K562 (cell line): ENCODE results near the gene ZNF641. TPM values are rescaled to one million over a fixed set of nuclear protein-coding genes. Genes with fewer than 3 reads are reported as not detected.

Source experiments
- ATAC-seq: fragments of 200-7000 bp; cut with Tn5 transposase; 3 replicates; pipeline ENCODE4 v1.9.1; 2020; ENCODE audit warnings: moderate library complexity
- BruUV-seq: library from RNA; stranded (reverse); fragments of 400-500 nt; replicated peaks from 2 replicates; lab custom pipeline; 2021; lab: Mats Ljungman, UMichigan
- CTCF ChIA-PET: fragments of 300-600 bp; formaldehyde crosslinking; extraction: SDS; loops from one replicate; lab custom pipeline; 2021; ENCODE audit warnings: low intra/inter-chr PET ratio; lab: Yijun Ruan, JAX
- POLR2A ChIA-PET: fragments of 300-600, 350-650 bp; sonication (Branson Sonifier 250); formaldehyde crosslinking; extraction: SDS; loops from one replicate; lab custom pipeline; 2021; ENCODE audit warnings: antibody characterized with exemption, inconsistent platforms; lab: Yijun Ruan, JAX
- DNase-seq, 4 experiments: peaks; one replicate each; pipeline versions ENCODE4 v3.0.0 to v3.0.0-alpha.2; 2011 to 2018; ENCODE audit warnings: low spot score in 3 of 4, mixed read lengths in 3 of 4; ENCODE audit errors: extremely low read depth in 1 of 4
- FAIRE-seq: peaks from 2 replicates; lab custom pipeline; 2011; peaks lifted over from hg19 to GRCh38; lab: Jason Lieb, UNC
- H2AFZ ChIP-seq: 2 replicates; pipeline ENCODE4 v1.6.0; 2011; ENCODE audit warnings: low read depth, low read length, control low read depth, inconsistent platforms
- H3K27ac ChIP-seq: fragments of 200-600 bp; 3 replicates; pipeline ENCODE4 v1.8.0; 2011; ENCODE audit warnings: low read depth, mild to moderate bottlenecking, control low read depth, inconsistent platforms, low read length, moderate library complexity, mixed read lengths; ENCODE audit errors: extremely low read depth
- H3K27me3 ChIP-seq, 2 experiments: fragments of 300-600 bp in 1 of 2; 2 replicates in 1 of 2; 3 replicates in 1 of 2; pipeline versions ENCODE4 v1.6.0 to v1.8.0; 2011; ENCODE audit warnings: inconsistent platforms in 2 of 2, low read length in 2 of 2, mild to moderate bottlenecking in 1 of 2, mixed read lengths in 1 of 2, moderate library complexity in 1 of 2; ENCODE audit not compliant: control insufficient read depth in 2 of 2, insufficient read depth in 2 of 2
- H3K36me3 ChIP-seq: fragments of 300-600 bp; 3 replicates; pipeline ENCODE4 v1.8.0; 2011; ENCODE audit warnings: mild to moderate bottlenecking, low read length, inconsistent platforms; ENCODE audit not compliant: control insufficient read depth, insufficient read depth
- H3K4me1 ChIP-seq, 2 experiments: fragments of 200-600 bp in 1 of 2; replicated peaks in 1 of 2; 2 replicates in 1 of 2; 3 replicates in 1 of 2; pipeline versions ENCODE4 v1.5.1 to v1.8.0; 2011; ENCODE audit warnings: inconsistent platforms in 2 of 2, low read length in 2 of 2, mild to moderate bottlenecking in 1 of 2, mixed read lengths in 1 of 2, moderate library complexity in 1 of 2; ENCODE audit not compliant: control insufficient read depth in 2 of 2, insufficient read depth in 2 of 2
- H3K4me2 ChIP-seq: 2 replicates; pipeline ENCODE4 v1.6.1; 2011; ENCODE audit warnings: low read length, control low read depth, inconsistent platforms, mixed read lengths; ENCODE audit not compliant: insufficient read depth
- H3K4me3 ChIP-seq: fragments of 200-600 bp; sonication (generic), shearing (Covaris generic); 2 replicates; pipeline ENCODE4 v1.5.1; 2016; ENCODE audit warnings: control low read depth, inconsistent platforms
- H3K79me2 ChIP-seq: fragments of 200-600 bp; 3 replicates; pipeline ENCODE4 v1.8.0; 2011; ENCODE audit warnings: low read length, inconsistent platforms; ENCODE audit not compliant: control insufficient read depth, insufficient read depth
- H3K9ac ChIP-seq, 2 experiments: 2 replicates each; pipeline versions ENCODE4 v1.6.0 to v1.6.1; 2011; ENCODE audit warnings: low read depth in 2 of 2, low read length in 2 of 2, control low read depth in 1 of 2, inconsistent platforms in 1 of 2, mild to moderate bottlenecking in 1 of 2, mixed read lengths in 1 of 2; ENCODE audit not compliant: insufficient read depth in 1 of 2
- H3K9me1 ChIP-seq: one replicate; pipeline ENCODE4 v1.6.0; 2011; ENCODE audit warnings: inconsistent platforms, mild to moderate bottlenecking, low read length, moderate library complexity; ENCODE audit not compliant: control insufficient read depth, insufficient read depth
- H3K9me3 ChIP-seq: replicated peaks from 2 replicates; pipeline ENCODE4 v1.5.1; 2011; ENCODE audit warnings: low read depth, low read length, inconsistent platforms; ENCODE audit not compliant: control insufficient read depth, insufficient read depth
- H4K20me1 ChIP-seq: replicated peaks from 2 replicates; pipeline ENCODE4 v1.6.1; 2011; ENCODE audit warnings: low read length, inconsistent platforms, mixed read lengths; ENCODE audit not compliant: control insufficient read depth, insufficient read depth
- ARID2 ChIP-seq: fragments of 450-650 bp; IDR thresholded peaks from 2 replicates; pipeline ENCODE4 v1.6.1; 2017; ENCODE audit warnings: antibody characterized with exemption, mild to moderate bottlenecking
- BACH1 ChIP-seq: fragments of 200-800 bp; sonication (Bioruptor generic); IDR thresholded peaks from 2 replicates; pipeline ENCODE4 v1.6.1; 2016; ENCODE audit warnings: missing genetic modification characterization, missing compliant biosample characterization
- PHF8 ChIP-seq: fragments of 200-600 bp; sonication (generic); IDR thresholded peaks from 2 replicates; pipeline ENCODE4 v1.6.1; 2012; ENCODE audit warnings: mixed run types, mild to moderate bottlenecking, inconsistent platforms, low read length, moderate library complexity, borderline replicate concordance
- WGBS: fragments of 100-300 bp; shearing (Covaris generic); methylation state at CpG from one replicate; pipeline ENCODE4 v1.1.6; 2016; ENCODE audit warnings: low coverage, mixed read lengths; ENCODE audit not compliant: insufficient coverage; ENCODE audit errors: missing lambda C conversion rate; 5-methylcytosine and 5-hydroxymethylcytosine counted together
- in situ Hi-C: fragments of 300-500 bp; cut with MboI; formaldehyde crosslinking; loops from 4 replicates; pipeline ENCODE4 v1.15.0; 2018; ENCODE audit warnings: inconsistent platforms, mixed read lengths
- intact Hi-C: fragments of 100-400 bp; cut with micrococcal nuclease; formaldehyde crosslinking; loops from 2 replicates; pipeline ENCODE4 v1.14.2; 2022
- polyA plus RNA-seq, 8 experiments: library from polyadenylated mRNA; depleted of rRNA in 4 of 8; stranded (reverse) in 5 of 8; unstranded in 3 of 8; fragments of >200 nt; fragmentation: Nextera tagmentation in 2 of 8; fragmentation: Illumina TruSeq in 1 of 8; extraction: Ambion mirVana in 2 of 8; extraction: Trizol in 1 of 8; gene quantifications; 2 replicates each; pipeline versions ENCODE4 v1.2.1 to v1.2.3, GENCODE V29; 2011 to 2014; ENCODE audit warnings: inconsistent platforms in 1 of 8, missing spikeins in 1 of 8
- total RNA-seq, 7 experiments: library from RNA; depleted of rRNA in 6 of 7; stranded (reverse); fragments of >200 nt in 6 of 7; fragmentation: Illumina TruSeq in 2 of 7; extraction: Trizol in 2 of 7; gene quantifications; 2 replicates each; pipeline versions ENCODE4 v1.2.1 to v1.2.3, GENCODE V29; 2011 to 2021; ENCODE audit warnings: low replicate concordance in 1 of 7
- TF ChIP-seq, protein P1 (sequence below): fragments of 450-650 bp; IDR thresholded peaks from 2 replicates; pipeline ENCODE4 v1.6.1; 2016
- TF ChIP-seq, protein P2 (sequence below), 2 experiments: IDR thresholded peaks in 1 of 2; conservative IDR thresholded peaks in 1 of 2; 2 replicates each; pipeline ENCODE4 v1.6.1; 2016; ENCODE audit warnings: low read depth in 2 of 2, mild to moderate bottlenecking in 1 of 2, missing compliant biosample characterization in 1 of 2, missing genetic modification characterization in 1 of 2, moderate library complexity in 1 of 2

ZNF641 gene
- total and polyA plus RNA-seq, 9 of the 15 experiments (the other 6 are each of a cell fraction or from before 2014, with no cell fraction given): 2.5 to 15.6 (median 9.2) TPM

DNA sequence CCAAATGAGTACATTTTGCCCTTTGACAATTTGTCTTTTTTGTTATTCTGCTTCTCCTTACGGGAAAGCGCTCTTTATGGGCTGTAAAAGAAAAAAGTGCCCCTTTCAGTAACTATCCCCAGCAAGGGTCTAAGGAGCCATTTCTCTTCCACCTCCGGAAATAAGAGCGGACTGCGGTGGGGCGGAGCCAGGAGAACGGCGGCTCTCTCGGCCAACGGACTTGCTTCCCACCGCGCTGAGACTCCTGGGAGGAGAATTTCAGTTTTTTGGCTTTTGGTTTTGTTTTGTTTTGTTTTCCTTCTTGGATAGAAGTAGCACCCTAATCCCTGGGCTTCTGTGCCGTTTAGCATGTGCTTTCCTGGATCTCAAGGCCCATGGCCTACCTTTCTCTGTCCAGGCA lies 43.5 kb downstream of the ZNF641 start:
- Histone ChIP-seq H3K9ac (no peak overlapping the region; a peak in 1 of 4 replicates), H3K4me2 (peak overlapping the region; percentile 48), H4K20me1 (no peaks in the 10 kb centered on the region), H2AFZ (peak overlapping the region; percentile 82), H3K4me3 (0 out of 2 replicates have a peak overlapping the region, but pooled peaks have one; percentile 0), H3K27ac (peak overlapping the region; percentile 55; the same call in 2 of the 3 replicates), H3K36me3 (no peaks in the 10 kb centered on the region), H3K79me2 (no peaks in the 10 kb centered on the region), H3K4me1 (peaks cover 0 to 19% of the 10 kb centered on the region in 2 experiments; a peak in 4 of 5 replicates), H3K9me3 (no peaks in the 10 kb centered on the region), H3K27me3 (no peaks in the 10 kb centered on the region), H3K9me1 (no peaks in the 10 kb centered on the region)
- CTCF ChIA-PET: no interaction called here
- in situ Hi-C loops: no loop called here
- no peak for FAIRE-seq
- POLR2A ChIA-PET: no interaction called here
- intact Hi-C loops: no loop called here
- no TSS peak for BruUV-seq
- DNase-seq: peak in 2 of 4 experiments; percentile 13 to 14
- 78% methylated on average over 12 of the region's 13 CpGs for WGBS
- peak; percentile 61 for ATAC-seq
- 0 out of 2 replicates have a peak, but pooled peaks have one; percentile 26 for TF ChIP-seq PHF8
- TF ChIP-seq ARID2: no peak
- TF ChIP-seq, protein P1, sequence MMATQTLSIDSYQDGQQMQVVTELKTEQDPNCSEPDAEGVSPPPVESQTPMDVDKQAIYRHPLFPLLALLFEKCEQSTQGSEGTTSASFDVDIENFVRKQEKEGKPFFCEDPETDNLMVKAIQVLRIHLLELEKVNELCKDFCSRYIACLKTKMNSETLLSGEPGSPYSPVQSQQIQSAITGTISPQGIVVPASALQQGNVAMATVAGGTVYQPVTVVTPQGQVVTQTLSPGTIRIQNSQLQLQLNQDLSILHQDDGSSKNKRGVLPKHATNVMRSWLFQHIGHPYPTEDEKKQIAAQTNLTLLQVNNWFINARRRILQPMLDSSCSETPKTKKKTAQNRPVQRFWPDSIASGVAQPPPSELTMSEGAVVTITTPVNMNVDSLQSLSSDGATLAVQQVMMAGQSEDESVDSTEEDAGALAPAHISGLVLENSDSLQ: peak; percentile 82
- no peak for TF ChIP-seq BACH1 (tag)
- TF ChIP-seq, protein P2, sequence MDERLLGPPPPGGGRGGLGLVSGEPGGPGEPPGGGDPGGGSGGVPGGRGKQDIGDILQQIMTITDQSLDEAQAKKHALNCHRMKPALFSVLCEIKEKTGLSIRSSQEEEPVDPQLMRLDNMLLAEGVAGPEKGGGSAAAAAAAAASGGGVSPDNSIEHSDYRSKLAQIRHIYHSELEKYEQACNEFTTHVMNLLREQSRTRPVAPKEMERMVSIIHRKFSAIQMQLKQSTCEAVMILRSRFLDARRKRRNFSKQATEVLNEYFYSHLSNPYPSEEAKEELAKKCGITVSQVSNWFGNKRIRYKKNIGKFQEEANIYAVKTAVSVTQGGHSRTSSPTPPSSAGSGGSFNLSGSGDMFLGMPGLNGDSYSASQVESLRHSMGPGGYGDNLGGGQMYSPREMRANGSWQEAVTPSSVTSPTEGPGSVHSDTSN (CRISPR knock-in tag; IDR thresholded peaks at IDR 0.05; ENCODE audit: low read depth): no peak
- TF ChIP-seq, protein P2 (tag; conservative IDR thresholded peaks at IDR 0.05; ENCODE audit: low read depth): peak; percentile 50; the same call in 1 of the 2 replicates
